ENCODE results near the gene CWF19L2. TPM values are rescaled to one million over a fixed set of nuclear protein-coding genes. Genes with fewer than 3 reads are reported as not detected.
"Not testable (repeated sequence)": the region's sequence is repeated elsewhere in the genome, so short reads cannot be mapped to it uniquely, and the experiment has no call there.

CWF19L2 gene
- total RNA-seq, 2 experiments from 2014 or later, result 14.1 to 14.3 TPM

DNA sequence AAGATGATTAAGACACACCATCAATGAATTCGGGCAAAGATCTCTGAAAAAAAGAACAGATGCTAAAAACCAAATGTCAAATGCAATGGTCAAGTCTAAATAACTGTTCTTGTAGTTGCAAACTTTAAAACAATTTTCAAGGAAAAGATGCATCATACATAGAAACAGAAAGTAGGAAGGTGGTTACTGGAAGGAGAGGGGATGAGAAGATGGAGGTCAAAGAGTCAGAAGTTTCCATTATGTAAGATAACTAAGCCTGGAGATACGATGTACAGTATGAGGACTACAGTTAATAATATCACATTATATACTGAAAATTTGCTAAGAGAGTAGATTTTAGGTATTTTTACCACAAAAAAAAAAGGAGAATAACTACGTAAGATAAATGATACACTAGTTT, 27.1 kb downstream of the CWF19L2 start:
- DNase-seq (no peak), ATAC-seq (peak; percentile 39)
- ChIA-PET POLR2A (no interaction called here), CTCF (no interaction called here)
- intact Hi-C loops (cut with DNase I, micrococcal nuclease), result no loop called here
- Mint-ChIP-seq H3K9me3 (ENCODE audit: low read depth) (no peaks in the 10 kb centered on the region), H3K27me3 (no peaks in the 10 kb centered on the region), H3K27ac (no peak overlapping the region), H3K4me3 (no peak overlapping the region), H3K36me3 (ENCODE audit: low read depth) (peaks cover 29% of the 10 kb centered on the region), H3K4me1 (peaks cover 9% of the 10 kb centered on the region)

GRCh38 chr11:107427569-107428180, 29.9 kb downstream of the CWF19L2 start:
- Mint-ChIP-seq H3K4me1 (peaks cover 9% of the 10 kb centered on the region), H3K27me3 (no peaks in the 10 kb centered on the region), H3K36me3 (ENCODE audit: low read depth) (peaks cover 28% of the 10 kb centered on the region), H3K4me3 (no peak overlapping the region), H3K9me3 (ENCODE audit: low read depth) (no peaks in the 10 kb centered on the region), H3K27ac (no peak overlapping the region)
- CTCF ChIA-PET, result interaction anchor here (0.5 to 0.6 kb wide), 2 partner anchors 98 to 1202 kb away, joined by 3 to 4 read pairs; no protein-coding TSS in a partner anchor
- POLR2A ChIA-PET, result no interaction called here
- no peak for ATAC-seq
- intact Hi-C loops (cut with DNase I, micrococcal nuclease), result no loop called here
- no peak for DNase-seq

GRCh38 chr11:107413352-107413751, 44.3 kb downstream of the CWF19L2 start:
- no peaks in the 10 kb centered on the region for H3K9me3 Mint-ChIP-seq (ENCODE audit: low read depth)
- ATAC-seq (no peak), DNase-seq (no peak)
- H3K4me3 Mint-ChIP-seq, result no peak overlapping the region
- peaks cover 31% of the 10 kb centered on the region for H3K36me3 Mint-ChIP-seq (ENCODE audit: low read depth)
- no peaks in the 10 kb centered on the region for H3K27me3 Mint-ChIP-seq
- no peak overlapping the region for H3K27ac Mint-ChIP-seq
- ChIA-PET CTCF (interaction anchor here (1.3 kb wide), 1 partner anchor 10 kb away, joined by 3 read pairs; no protein-coding TSS in a partner anchor), POLR2A (no interaction called here)
- intact Hi-C loops (cut with DNase I, micrococcal nuclease), result no loop called here
- H3K4me1 Mint-ChIP-seq, result peaks cover 5% of the 10 kb centered on the region

DNA sequence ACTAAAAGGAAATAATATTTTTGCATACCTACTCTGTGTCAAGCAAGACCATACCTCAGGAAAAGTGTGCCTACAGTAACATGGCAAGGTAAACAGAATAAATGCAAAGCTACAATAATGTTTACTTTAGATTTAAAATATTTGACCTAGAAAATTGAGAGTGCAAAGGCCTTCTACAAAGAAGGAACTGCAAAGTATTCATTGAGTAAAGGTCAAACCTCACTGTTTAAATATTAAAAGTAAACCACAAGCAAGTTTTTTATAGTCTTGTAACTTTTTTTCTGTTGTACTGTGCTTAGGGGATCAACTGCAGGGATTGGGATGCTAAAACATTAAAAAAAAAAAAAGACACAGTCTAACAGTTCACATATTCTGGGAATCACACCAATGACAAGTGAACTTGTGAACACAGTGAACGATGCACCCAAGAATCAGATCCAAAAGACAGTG, 48.8 kb downstream of the CWF19L2 start:
- H3K27me3 Mint-ChIP-seq, result no peaks in the 10 kb centered on the region
- H3K9me3 Mint-ChIP-seq (ENCODE audit: low read depth), result peaks cover 3% of the 10 kb centered on the region
- POLR2A ChIA-PET, result no interaction called here
- DNase-seq (no peak), ATAC-seq (no peak)
- peaks cover 43% of the 10 kb centered on the region for H3K36me3 Mint-ChIP-seq (ENCODE audit: low read depth)
- peaks cover 5% of the 10 kb centered on the region for H3K4me1 Mint-ChIP-seq
- intact Hi-C loops (cut with DNase I, micrococcal nuclease), result no loop called here
- no peak overlapping the region for H3K4me3 Mint-ChIP-seq
- H3K27ac Mint-ChIP-seq, result no peak overlapping the region
- CTCF ChIA-PET, result no interaction called here

DNA sequence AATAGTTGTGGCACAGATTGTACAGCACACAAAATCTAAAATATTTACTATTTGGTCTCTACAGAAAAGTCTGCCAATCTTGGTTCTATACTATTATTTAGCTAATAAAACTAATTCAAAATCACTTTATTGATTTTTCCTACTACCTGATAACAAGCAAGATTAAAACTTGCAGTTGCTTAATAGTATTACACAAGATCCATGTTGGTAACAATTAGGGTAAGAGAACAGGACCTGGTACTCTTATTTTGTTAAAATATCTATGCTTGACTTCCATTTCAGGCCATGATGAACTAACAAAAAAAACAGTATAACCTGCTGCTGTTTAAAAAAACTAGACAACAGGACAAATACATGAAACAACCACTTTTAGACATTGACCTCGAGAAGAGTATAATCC, 52.4 kb downstream of the CWF19L2 start:
- ATAC-seq (no peak), DNase-seq (no peak)
- Mint-ChIP-seq H3K9me3 (ENCODE audit: low read depth) (peaks cover 12% of the 10 kb centered on the region), H3K4me3 (no peak overlapping the region), H3K27ac (no peak overlapping the region), H3K27me3 (no peaks in the 10 kb centered on the region), H3K4me1 (no peaks in the 10 kb centered on the region), H3K36me3 (ENCODE audit: low read depth) (peaks cover 59% of the 10 kb centered on the region)
- POLR2A ChIA-PET, result no interaction called here
- intact Hi-C loops (cut with DNase I, micrococcal nuclease), result no loop called here
- CTCF ChIA-PET, result interaction anchor here (0.6 kb wide), 1 partner anchor 15 kb away, joined by 3 read pairs; no protein-coding TSS in a partner anchor

GRCh38 chr11:107401131-107401530, 56.5 kb downstream of the CWF19L2 start:
- H3K27ac Mint-ChIP-seq; intact Hi-C loops (cut with DNase I, micrococcal nuclease): not testable (repeated sequence)
- peaks cover 77% of the 10 kb centered on the region for H3K36me3 Mint-ChIP-seq (ENCODE audit: low read depth)

GRCh38 chr11:107397357-107397756, 60.3 kb downstream of the CWF19L2 start:
- CTCF ChIA-PET, result no interaction called here
- ATAC-seq (no peak), DNase-seq (no peak)
- H3K9me3 Mint-ChIP-seq (ENCODE audit: low read depth), result peaks cover 8% of the 10 kb centered on the region
- H3K4me1 Mint-ChIP-seq, result no peaks in the 10 kb centered on the region
- no peak overlapping the region for H3K4me3 Mint-ChIP-seq
- intact Hi-C loops (cut with DNase I, micrococcal nuclease), result no loop called here
- H3K36me3 Mint-ChIP-seq (ENCODE audit: low read depth), result peaks cover 56% of the 10 kb centered on the region
- H3K27me3 Mint-ChIP-seq, result no peaks in the 10 kb centered on the region
- H3K27ac Mint-ChIP-seq, result no peak overlapping the region
- POLR2A ChIA-PET, result no interaction called here

More at GRCh38 chr11:107401131-107401530, 56.5 kb downstream of the CWF19L2 start:
- CTCF ChIA-PET, result interaction anchor here (1.1 kb wide), 1 partner anchor 9 kb away, joined by 3 read pairs; no protein-coding TSS in a partner anchor
- peaks cover 20% of the 10 kb centered on the region for H3K9me3 Mint-ChIP-seq (ENCODE audit: low read depth)
- POLR2A ChIA-PET, H3K27me3 Mint-ChIP-seq, H3K4me1 Mint-ChIP-seq, ATAC-seq, DNase-seq, H3K4me3 Mint-ChIP-seq: not testable (repeated sequence)

DNA sequence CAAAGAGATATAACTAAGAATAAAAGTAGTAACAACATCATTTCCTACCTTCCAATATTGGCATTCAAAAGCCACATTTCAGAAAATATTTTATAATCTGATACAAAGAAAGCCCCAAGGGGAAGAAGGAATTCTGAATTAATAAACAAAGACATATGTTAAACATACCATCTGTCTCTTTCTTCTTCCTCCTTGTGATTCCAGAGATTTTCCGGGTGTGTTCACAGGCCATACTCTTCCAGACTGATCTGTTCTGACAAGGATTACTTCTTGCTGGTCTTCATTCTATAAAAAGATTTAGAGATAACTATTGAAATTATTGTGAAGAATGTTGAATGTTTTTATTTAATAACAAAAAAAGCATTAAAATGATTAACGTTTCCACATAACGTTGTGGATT, 65.0 kb downstream of the CWF19L2 start:
- no peaks in the 10 kb centered on the region for H3K27me3 Mint-ChIP-seq
- ChIA-PET POLR2A (no interaction called here), CTCF (no interaction called here)
- H3K4me3 Mint-ChIP-seq, result no peak overlapping the region
- intact Hi-C loops (cut with DNase I, micrococcal nuclease), result no loop called here
- DNase-seq, result no peak
- H3K9me3 Mint-ChIP-seq (ENCODE audit: low read depth), result no peaks in the 10 kb centered on the region
- no peak for ATAC-seq
- H3K27ac Mint-ChIP-seq, result no peak overlapping the region
- H3K36me3 Mint-ChIP-seq (ENCODE audit: low read depth), result peaks cover 42% of the 10 kb centered on the region
- peaks cover 3% of the 10 kb centered on the region for H3K4me1 Mint-ChIP-seq

DNA sequence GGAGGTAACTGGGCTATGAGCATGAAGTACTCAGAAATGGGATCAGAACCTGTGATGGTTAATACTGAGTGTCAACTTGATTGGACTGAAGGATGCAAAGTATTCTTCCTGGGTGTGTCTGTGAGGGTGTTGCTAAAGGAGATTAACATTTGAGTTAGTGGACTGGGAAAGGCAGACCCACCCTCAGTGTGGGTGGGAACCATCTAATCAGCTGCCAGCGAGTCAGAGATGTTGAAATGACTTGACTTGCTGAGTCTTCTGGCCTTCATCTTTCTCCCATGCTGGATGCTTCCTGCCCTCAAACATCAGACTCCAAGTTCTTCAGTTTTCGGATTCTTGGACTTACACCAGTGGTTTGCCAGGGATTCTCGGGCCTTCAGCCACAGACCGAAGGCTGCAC, 66.9 kb downstream of the CWF19L2 start:
- H3K4me3 Mint-ChIP-seq; intact Hi-C loops (cut with DNase I, micrococcal nuclease); ATAC-seq; H3K27me3 Mint-ChIP-seq; POLR2A ChIA-PET; DNase-seq; CTCF ChIA-PET; H3K9me3 Mint-ChIP-seq (ENCODE audit: low read depth); H3K27ac Mint-ChIP-seq: not testable (repeated sequence)
- peaks cover 46% of the 10 kb centered on the region for H3K36me3 Mint-ChIP-seq (ENCODE audit: low read depth)
- peaks cover 13% of the 10 kb centered on the region for H3K4me1 Mint-ChIP-seq

DNA sequence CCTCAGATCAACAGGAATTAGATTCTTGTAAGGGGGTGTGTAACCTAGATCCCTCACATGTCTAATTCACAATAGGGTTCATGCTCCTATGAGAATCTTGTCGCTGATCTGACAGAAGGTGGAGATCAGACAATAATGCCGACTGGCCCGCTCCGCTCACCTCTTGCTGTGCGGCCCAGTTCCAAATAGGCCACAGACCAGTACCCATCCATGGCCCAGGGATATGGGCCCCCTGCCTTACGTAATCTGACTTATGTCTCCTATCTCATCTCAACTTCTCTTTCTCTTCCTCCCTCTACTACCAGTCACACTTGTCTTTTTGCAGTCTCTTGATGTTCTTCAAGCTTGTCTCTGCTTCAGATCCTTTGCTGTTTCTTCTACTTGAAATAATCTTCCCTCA, 70.0 kb downstream of the CWF19L2 start:
- H3K4me3 Mint-ChIP-seq, result no peak overlapping the region
- CTCF ChIA-PET, result interaction anchor here (0.8 kb wide), 1 partner anchor 69 kb away, joined by 4 read pairs; no protein-coding TSS in a partner anchor
- POLR2A ChIA-PET, result no interaction called here
- peaks cover 13% of the 10 kb centered on the region for H3K4me1 Mint-ChIP-seq
- DNase-seq (no peak), ATAC-seq (no peak)
- no peaks in the 10 kb centered on the region for H3K9me3 Mint-ChIP-seq (ENCODE audit: low read depth)
- no peaks in the 10 kb centered on the region for H3K27me3 Mint-ChIP-seq
- H3K27ac Mint-ChIP-seq, result no peak overlapping the region
- intact Hi-C loops (cut with DNase I, micrococcal nuclease), result no loop called here
- H3K36me3 Mint-ChIP-seq (ENCODE audit: low read depth), result peaks cover 47% of the 10 kb centered on the region

- POLR2A ChIA-PET, result no interaction called here
- ATAC-seq (no peak), DNase-seq (no peak)
- Mint-ChIP-seq H3K27me3 (no peaks in the 10 kb centered on the region), H3K36me3 (ENCODE audit: low read depth) (peaks cover 38% of the 10 kb centered on the region), H3K27ac (no peak overlapping the region), H3K4me3 (no peak overlapping the region), H3K9me3 (ENCODE audit: low read depth) (peaks cover under 1% of the 10 kb centered on the region), H3K4me1 (peaks cover 13% of the 10 kb centered on the region)
- CTCF ChIA-PET, result interaction anchor here (0.5 kb wide), 1 partner anchor 10 kb away, joined by 3 read pairs; no protein-coding TSS in a partner anchor
- intact Hi-C loops (cut with DNase I, micrococcal nuclease), result no loop called here
These were observed 72.2 kb downstream of the CWF19L2 start for GRCh38 chr11:107385361-107385981.

DNA sequence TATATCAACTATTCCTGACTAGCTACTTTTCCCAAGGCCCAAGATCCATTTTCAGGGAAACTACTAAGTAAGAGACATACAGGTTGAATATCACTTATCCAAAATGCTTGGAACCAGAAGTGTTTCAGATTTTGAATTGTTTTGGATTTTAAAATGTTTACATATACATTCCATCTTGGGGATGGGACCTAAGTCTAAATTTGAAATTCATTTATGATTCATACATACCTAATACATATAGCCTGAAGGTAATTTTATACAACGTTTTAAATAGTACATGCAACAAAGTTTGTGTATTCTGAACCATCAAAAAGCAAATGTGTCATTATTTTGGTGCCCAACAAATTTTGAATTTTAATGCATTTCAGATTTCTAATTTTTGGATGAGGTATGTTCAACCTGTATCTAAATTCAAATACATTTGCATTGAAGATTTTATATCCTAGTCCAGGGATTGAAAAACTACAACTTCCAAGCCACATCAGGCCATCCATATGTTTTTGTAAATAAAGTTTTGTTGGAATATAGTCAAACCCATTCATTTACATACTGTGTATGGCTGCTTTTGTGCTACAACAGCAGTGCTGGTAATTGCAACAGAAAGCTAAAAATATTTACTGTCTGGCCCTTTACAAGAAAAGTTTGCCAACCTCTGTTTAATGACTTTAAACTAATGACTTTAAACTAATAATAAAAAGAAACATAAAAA, 73.3 kb downstream of the CWF19L2 start:
- ChIA-PET CTCF (no interaction called here), POLR2A (no interaction called here)
- no peak overlapping the region for H3K4me3 Mint-ChIP-seq
- no peaks in the 10 kb centered on the region for H3K27me3 Mint-ChIP-seq
- H3K27ac Mint-ChIP-seq, result no peak overlapping the region
- H3K4me1 Mint-ChIP-seq, result peaks cover 13% of the 10 kb centered on the region
- ATAC-seq (no peak), DNase-seq (no peak)
- H3K36me3 Mint-ChIP-seq (ENCODE audit: low read depth), result peaks cover 30% of the 10 kb centered on the region
- intact Hi-C loops (cut with DNase I, micrococcal nuclease), result no loop called here
- H3K9me3 Mint-ChIP-seq (ENCODE audit: low read depth), result peaks cover 3% of the 10 kb centered on the region

Measured in activated CD4-positive, alpha-beta T cell treated with anti-CD3 and anti-CD28 coated beads for 36 hours (primary cell).